Duodenal mucosa (tissue), 2 donors: ENCODE measurements around the gene MAPKAPK3.

Experiments used
- H3K27ac ChIP-seq: one replicate; pipeline ENCODE4 v1.7.0; 2013; ENCODE audit warnings: low read depth, low read length
- H3K27me3 ChIP-seq, 2 donors: one replicate each; pipeline ENCODE4 v1.7.0; 2013; ENCODE audit warnings: low read length in 2 of 2, control low read depth in 1 of 2; ENCODE audit not compliant: insufficient read depth in 2 of 2, control insufficient read depth in 1 of 2
- H3K36me3 ChIP-seq, 2 donors: one replicate each; pipeline ENCODE4 v1.7.0; 2013; ENCODE audit warnings: low read length in 2 of 2, control low read depth in 1 of 2; ENCODE audit not compliant: insufficient read depth in 2 of 2, control insufficient read depth in 1 of 2
- H3K4me1 ChIP-seq, 2 donors: one replicate each; pipeline ENCODE4 v1.7.0; 2013; ENCODE audit warnings: low read length in 2 of 2, control low read depth in 1 of 2; ENCODE audit not compliant: insufficient read depth in 2 of 2, control insufficient read depth in 1 of 2
- H3K4me3 ChIP-seq, 2 donors: one replicate each; pipeline ENCODE4 v1.7.0; 2013; ENCODE audit warnings: low read length in 2 of 2, low read depth in 1 of 2
- H3K9ac ChIP-seq, 2 donors: one replicate each; pipeline ENCODE4 v1.7.0; 2013; ENCODE audit warnings: low read length in 2 of 2, low read depth in 1 of 2
- H3K9me3 ChIP-seq, 2 donors: one replicate each; pipeline ENCODE4 v1.7.0; 2013; ENCODE audit warnings: low read length in 2 of 2, control low read depth in 1 of 2; ENCODE audit not compliant: control insufficient read depth in 1 of 2

The MAPKAPK3 gene

GRCh38 chr3:50639055-50639494, 22.1 kb downstream of the MAPKAPK3 start:
- H3K4me3 ChIP-seq, result no peak overlapping the region
- peaks cover 25 to 43% of the 10 kb centered on the region in 2 donors for H3K36me3 ChIP-seq
- no peaks in the 10 kb centered on the region for H3K27me3 ChIP-seq
- no peak overlapping the region for H3K27ac ChIP-seq
- H3K9ac ChIP-seq, result no peak overlapping the region
- H3K4me1 ChIP-seq, result peaks cover 0 to 5% of the 10 kb centered on the region in 2 donors
- no peaks in the 10 kb centered on the region for H3K9me3 ChIP-seq

GRCh38 chr3:50642382-50642781, 25.4 kb downstream of the MAPKAPK3 start:
- no peak overlapping the region for H3K4me3 ChIP-seq
- H3K9ac ChIP-seq, result no peak overlapping the region
- no peaks in the 10 kb centered on the region for H3K27me3 ChIP-seq
- peaks cover 37 to 72% of the 10 kb centered on the region in 2 donors for H3K36me3 ChIP-seq
- no peak overlapping the region for H3K27ac ChIP-seq
- no peaks in the 10 kb centered on the region for H3K9me3 ChIP-seq
- no peaks in the 10 kb centered on the region for H3K4me1 ChIP-seq

GRCh38 chr3:50644561-50644960, 27.6 kb downstream of the MAPKAPK3 start:
- H3K36me3 ChIP-seq, result peaks cover 40 to 85% of the 10 kb centered on the region in 2 donors
- H3K27me3 ChIP-seq, result no peaks in the 10 kb centered on the region
- no peaks in the 10 kb centered on the region for H3K9me3 ChIP-seq
- no peak overlapping the region for H3K9ac ChIP-seq
- H3K4me1 ChIP-seq, result no peaks in the 10 kb centered on the region
- H3K27ac ChIP-seq, result no peak overlapping the region
- H3K4me3 ChIP-seq, result no peak overlapping the region

- Histone ChIP-seq H3K27ac (no peak overlapping the region), H3K27me3 (no peaks in the 10 kb centered on the region)
Measured at GRCh38 chr3:50645378-50645777, 28.4 kb downstream of the MAPKAPK3 start.

GRCh38 chr3:50648313-50648712, 31.4 kb downstream of the MAPKAPK3 start:
- Histone ChIP-seq H3K4me3 (no peak overlapping the region), H3K27me3 (no peaks in the 10 kb centered on the region), H3K9ac (no peak overlapping the region), H3K9me3 (no peaks in the 10 kb centered on the region), H3K4me1 (no peaks in the 10 kb centered on the region), H3K27ac (no peak overlapping the region), H3K36me3 (peaks cover 25 to 54% of the 10 kb centered on the region in 2 donors)

More at GRCh38 chr3:50645378-50645777, 28.4 kb downstream of the MAPKAPK3 start:
- H3K9me3 ChIP-seq, result no peaks in the 10 kb centered on the region
- H3K4me1 ChIP-seq, result no peaks in the 10 kb centered on the region
- H3K4me3 ChIP-seq, result no peak overlapping the region
- peaks cover 40 to 82% of the 10 kb centered on the region in 2 donors for H3K36me3 ChIP-seq
- H3K9ac ChIP-seq, result no peak overlapping the region

GRCh38 chr3:50648944-50649343, 32.0 kb downstream of the MAPKAPK3 start:
- Histone ChIP-seq H3K27ac (no peak overlapping the region), H3K36me3 (peaks cover 19 to 48% of the 10 kb centered on the region in 2 donors), H3K4me3 (no peak overlapping the region), H3K4me1 (no peaks in the 10 kb centered on the region), H3K27me3 (no peaks in the 10 kb centered on the region), H3K9ac (no peak overlapping the region), H3K9me3 (no peaks in the 10 kb centered on the region)

GRCh38 chr3:50649451-50649931, 32.5 kb downstream of the MAPKAPK3 start:
- H3K27ac ChIP-seq, result no peak overlapping the region
- H3K9ac ChIP-seq, result no peak overlapping the region
- no peaks in the 10 kb centered on the region for H3K4me1 ChIP-seq
- H3K27me3 ChIP-seq, result no peaks in the 10 kb centered on the region
- H3K36me3 ChIP-seq, result peaks cover 14 to 43% of the 10 kb centered on the region in 2 donors
- H3K4me3 ChIP-seq, result no peak overlapping the region
- H3K9me3 ChIP-seq, result no peaks in the 10 kb centered on the region

- Histone ChIP-seq H3K9ac (no peak overlapping the region), H3K27ac (no peak overlapping the region), H3K4me3 (no peak overlapping the region), H3K9me3 (no peaks in the 10 kb centered on the region), H3K36me3 (peaks cover 12 to 37% of the 10 kb centered on the region in 2 donors), H3K27me3 (no peaks in the 10 kb centered on the region), H3K4me1 (no peaks in the 10 kb centered on the region)
Measured at GRCh38 chr3:50650018-50650417, 33.1 kb downstream of the MAPKAPK3 start.

- Histone ChIP-seq H3K4me3 (no peak overlapping the region), H3K27ac (no peak overlapping the region), H3K36me3 (peaks cover 5 to 25% of the 10 kb centered on the region in 2 donors), H3K9me3 (no peaks in the 10 kb centered on the region), H3K4me1 (no peaks in the 10 kb centered on the region), H3K9ac (no peak overlapping the region), H3K27me3 (no peaks in the 10 kb centered on the region)
Measured at GRCh38 chr3:50651445-50651844, 34.5 kb downstream of the MAPKAPK3 start.

- Histone ChIP-seq H3K36me3 (peaks cover 5 to 19% of the 10 kb centered on the region in 2 donors), H3K9ac (no peak overlapping the region), H3K4me3 (no peak overlapping the region), H3K9me3 (no peaks in the 10 kb centered on the region), H3K27ac (no peak overlapping the region), H3K27me3 (no peaks in the 10 kb centered on the region), H3K4me1 (no peaks in the 10 kb centered on the region)
Measured at GRCh38 chr3:50651920-50652529, 35.1 kb downstream of the MAPKAPK3 start.
